ENCODE measurements around the gene SUPT3H. TPM values are rescaled to one million over a fixed set of nuclear protein-coding genes. Genes with fewer than 3 reads are reported as not detected.

SUPT3H gene
- total and polyA plus RNA-seq, 2 of the 8 experiments (the other 6 are each of a cell fraction or from before 2014, with no cell fraction given), result 18.8 to 23.0 TPM

- TF ChIP-seq, protein P1, sequence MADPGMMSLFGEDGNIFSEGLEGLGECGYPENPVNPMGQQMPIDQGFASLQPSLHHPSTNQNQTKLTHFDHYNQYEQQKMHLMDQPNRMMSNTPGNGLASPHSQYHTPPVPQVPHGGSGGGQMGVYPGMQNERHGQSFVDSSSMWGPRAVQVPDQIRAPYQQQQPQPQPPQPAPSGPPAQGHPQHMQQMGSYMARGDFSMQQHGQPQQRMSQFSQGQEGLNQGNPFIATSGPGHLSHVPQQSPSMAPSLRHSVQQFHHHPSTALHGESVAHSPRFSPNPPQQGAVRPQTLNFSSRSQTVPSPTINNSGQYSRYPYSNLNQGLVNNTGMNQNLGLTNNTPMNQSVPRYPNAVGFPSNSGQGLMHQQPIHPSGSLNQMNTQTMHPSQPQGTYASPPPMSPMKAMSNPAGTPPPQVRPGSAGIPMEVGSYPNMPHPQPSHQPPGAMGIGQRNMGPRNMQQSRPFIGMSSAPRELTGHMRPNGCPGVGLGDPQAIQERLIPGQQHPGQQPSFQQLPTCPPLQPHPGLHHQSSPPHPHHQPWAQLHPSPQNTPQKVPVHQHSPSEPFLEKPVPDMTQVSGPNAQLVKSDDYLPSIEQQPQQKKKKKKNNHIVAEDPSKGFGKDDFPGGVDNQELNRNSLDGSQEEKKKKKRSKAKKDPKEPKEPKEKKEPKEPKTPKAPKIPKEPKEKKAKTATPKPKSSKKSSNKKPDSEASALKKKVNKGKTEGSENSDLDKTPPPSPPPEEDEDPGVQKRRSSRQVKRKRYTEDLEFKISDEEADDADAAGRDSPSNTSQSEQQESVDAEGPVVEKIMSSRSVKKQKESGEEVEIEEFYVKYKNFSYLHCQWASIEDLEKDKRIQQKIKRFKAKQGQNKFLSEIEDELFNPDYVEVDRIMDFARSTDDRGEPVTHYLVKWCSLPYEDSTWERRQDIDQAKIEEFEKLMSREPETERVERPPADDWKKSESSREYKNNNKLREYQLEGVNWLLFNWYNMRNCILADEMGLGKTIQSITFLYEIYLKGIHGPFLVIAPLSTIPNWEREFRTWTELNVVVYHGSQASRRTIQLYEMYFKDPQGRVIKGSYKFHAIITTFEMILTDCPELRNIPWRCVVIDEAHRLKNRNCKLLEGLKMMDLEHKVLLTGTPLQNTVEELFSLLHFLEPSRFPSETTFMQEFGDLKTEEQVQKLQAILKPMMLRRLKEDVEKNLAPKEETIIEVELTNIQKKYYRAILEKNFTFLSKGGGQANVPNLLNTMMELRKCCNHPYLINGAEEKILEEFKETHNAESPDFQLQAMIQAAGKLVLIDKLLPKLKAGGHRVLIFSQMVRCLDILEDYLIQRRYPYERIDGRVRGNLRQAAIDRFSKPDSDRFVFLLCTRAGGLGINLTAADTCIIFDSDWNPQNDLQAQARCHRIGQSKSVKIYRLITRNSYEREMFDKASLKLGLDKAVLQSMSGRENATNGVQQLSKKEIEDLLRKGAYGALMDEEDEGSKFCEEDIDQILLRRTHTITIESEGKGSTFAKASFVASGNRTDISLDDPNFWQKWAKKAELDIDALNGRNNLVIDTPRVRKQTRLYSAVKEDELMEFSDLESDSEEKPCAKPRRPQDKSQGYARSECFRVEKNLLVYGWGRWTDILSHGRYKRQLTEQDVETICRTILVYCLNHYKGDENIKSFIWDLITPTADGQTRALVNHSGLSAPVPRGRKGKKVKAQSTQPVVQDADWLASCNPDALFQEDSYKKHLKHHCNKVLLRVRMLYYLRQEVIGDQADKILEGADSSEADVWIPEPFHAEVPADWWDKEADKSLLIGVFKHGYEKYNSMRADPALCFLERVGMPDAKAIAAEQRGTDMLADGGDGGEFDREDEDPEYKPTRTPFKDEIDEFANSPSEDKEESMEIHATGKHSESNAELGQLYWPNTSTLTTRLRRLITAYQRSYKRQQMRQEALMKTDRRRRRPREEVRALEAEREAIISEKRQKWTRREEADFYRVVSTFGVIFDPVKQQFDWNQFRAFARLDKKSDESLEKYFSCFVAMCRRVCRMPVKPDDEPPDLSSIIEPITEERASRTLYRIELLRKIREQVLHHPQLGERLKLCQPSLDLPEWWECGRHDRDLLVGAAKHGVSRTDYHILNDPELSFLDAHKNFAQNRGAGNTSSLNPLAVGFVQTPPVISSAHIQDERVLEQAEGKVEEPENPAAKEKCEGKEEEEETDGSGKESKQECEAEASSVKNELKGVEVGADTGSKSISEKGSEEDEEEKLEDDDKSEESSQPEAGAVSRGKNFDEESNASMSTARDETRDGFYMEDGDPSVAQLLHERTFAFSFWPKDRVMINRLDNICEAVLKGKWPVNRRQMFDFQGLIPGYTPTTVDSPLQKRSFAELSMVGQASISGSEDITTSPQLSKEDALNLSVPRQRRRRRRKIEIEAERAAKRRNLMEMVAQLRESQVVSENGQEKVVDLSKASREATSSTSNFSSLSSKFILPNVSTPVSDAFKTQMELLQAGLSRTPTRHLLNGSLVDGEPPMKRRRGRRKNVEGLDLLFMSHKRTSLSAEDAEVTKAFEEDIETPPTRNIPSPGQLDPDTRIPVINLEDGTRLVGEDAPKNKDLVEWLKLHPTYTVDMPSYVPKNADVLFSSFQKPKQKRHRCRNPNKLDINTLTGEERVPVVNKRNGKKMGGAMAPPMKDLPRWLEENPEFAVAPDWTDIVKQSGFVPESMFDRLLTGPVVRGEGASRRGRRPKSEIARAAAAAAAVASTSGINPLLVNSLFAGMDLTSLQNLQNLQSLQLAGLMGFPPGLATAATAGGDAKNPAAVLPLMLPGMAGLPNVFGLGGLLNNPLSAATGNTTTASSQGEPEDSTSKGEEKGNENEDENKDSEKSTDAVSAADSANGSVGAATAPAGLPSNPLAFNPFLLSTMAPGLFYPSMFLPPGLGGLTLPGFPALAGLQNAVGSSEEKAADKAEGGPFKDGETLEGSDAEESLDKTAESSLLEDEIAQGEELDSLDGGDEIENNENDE (IDR thresholded peaks at IDR 0.05; ENCODE audit: insufficient replicate concordance, low read length), result no peak
Measured at GRCh38 chr6:44933108-44933507, 444.6 kb downstream of the SUPT3H start (continued).
